HepG2 (cell line): ENCODE measurements around the gene TTC24. TPM values are rescaled to one million over a fixed set of nuclear protein-coding genes. Genes with fewer than 3 reads are reported as not detected.

ENCODE experiments used
- ATAC-seq: fragments of 200-7000 bp; cut with Tn5 transposase; 3 replicates; pipeline ENCODE4 v1.9.1; 2020; ENCODE audit warnings: mild to moderate bottlenecking, moderate library complexity
- BruUV-seq: library from RNA; stranded (reverse); fragments of 400-500 nt; replicated peaks from 2 replicates; lab custom pipeline; 2021; lab: Mats Ljungman, UMichigan
- CTCF ChIA-PET: fragments of 300-600 bp; formaldehyde crosslinking; extraction: SDS; loops from one replicate; lab custom pipeline; 2021; ENCODE audit warnings: low total read pairs, inconsistent platforms, low intra/inter-chr PET ratio; lab: Yijun Ruan, JAX
- POLR2A ChIA-PET: fragments of 350-600 bp; sonication (Branson Sonifier 250); formaldehyde crosslinking; loops from one replicate; lab custom pipeline; 2020; ENCODE audit warnings: antibody characterized with exemption, inconsistent platforms; lab: Yijun Ruan, JAX
- DNase-seq: peaks from one replicate; pipeline ENCODE4 v3.0.0-alpha.2; 2015; ENCODE audit warnings: low spot score
- FAIRE-seq: peaks from 3 replicates; lab custom pipeline; 2011; peaks lifted over from hg19 to GRCh38; lab: Jason Lieb, UNC
- H2AFZ ChIP-seq: one replicate; pipeline ENCODE4 v1.6.1; 2011; ENCODE audit warnings: low read length, inconsistent platforms
- H3K27ac ChIP-seq: fragments of 300-600 bp; 3 replicates; pipeline ENCODE4 v1.8.0; 2011; ENCODE audit warnings: mixed run types, mild to moderate bottlenecking, mixed read lengths, low read length, inconsistent platforms; ENCODE audit not compliant: insufficient read depth; ENCODE audit errors: extremely low read length
- H3K27me3 ChIP-seq, 2 experiments: fragments of 200-600 bp in 1 of 2; 2 replicates in 1 of 2; 3 replicates in 1 of 2; pipeline versions ENCODE4 v1.6.0 to v1.8.0; 2011; ENCODE audit warnings: low read length in 2 of 2, mild to moderate bottlenecking in 2 of 2, moderate library complexity in 2 of 2, inconsistent platforms in 1 of 2; ENCODE audit not compliant: insufficient read depth in 2 of 2, control insufficient read depth in 1 of 2
- H3K36me3 ChIP-seq, 2 experiments: fragments of 200-600 bp in 1 of 2; replicated peaks in 1 of 2; 2 replicates in 1 of 2; 3 replicates in 1 of 2; pipeline versions ENCODE4 v1.5.1 to v1.8.0; 2011; ENCODE audit warnings: low read length in 2 of 2, inconsistent platforms in 1 of 2; ENCODE audit not compliant: insufficient read depth in 2 of 2, control insufficient read depth in 1 of 2
- H3K4me1 ChIP-seq: 2 replicates; pipeline ENCODE4 v1.5.1; 2012; ENCODE audit warnings: low read length, inconsistent platforms; ENCODE audit not compliant: insufficient read depth
- H3K4me2 ChIP-seq: 2 replicates; pipeline ENCODE4 v1.6.0; 2011; ENCODE audit warnings: low read depth, low read length, inconsistent platforms
- H3K4me3 ChIP-seq, 3 experiments: fragments of 200-600 bp in 1 of 3; sonication (generic), shearing (Covaris generic) in 1 of 3; replicated peaks in 1 of 3; 2 replicates each; pipeline ENCODE4 v1.5.1; 2011 to 2016; ENCODE audit warnings: low read length in 3 of 3, inconsistent platforms in 2 of 3, low read depth in 2 of 3, mild to moderate bottlenecking in 2 of 3, control low read depth in 1 of 3, mixed read lengths in 1 of 3; ENCODE audit not compliant: insufficient read depth in 1 of 3
- H3K79me2 ChIP-seq: one replicate; pipeline ENCODE4 v1.6.1; 2011; ENCODE audit warnings: low read length, inconsistent platforms; ENCODE audit not compliant: insufficient read depth
- H3K9ac ChIP-seq: 2 replicates; pipeline ENCODE4 v1.6.0; 2011; ENCODE audit warnings: mild to moderate bottlenecking, low read depth, low read length, inconsistent platforms; ENCODE audit not compliant: insufficient read depth
- H3K9me3 ChIP-seq: 2 replicates; pipeline ENCODE4 v1.5.1; 2012; ENCODE audit warnings: mild to moderate bottlenecking, low read length
- H4K20me1 ChIP-seq: 2 replicates; pipeline ENCODE4 v1.6.0; 2011; ENCODE audit warnings: inconsistent platforms, mild to moderate bottlenecking, low read length, moderate library complexity; ENCODE audit not compliant: insufficient read depth
- CBX2 ChIP-seq, 2 experiments: fragments of 200-600 bp in 1 of 2; sonication (generic); formaldehyde crosslinking in 1 of 2; IDR thresholded peaks; 2 replicates each; pipeline versions ENCODE4 v1.7.0 to v1.8.1; 2018 to 2022; ENCODE audit warnings: low read depth in 2 of 2, low read length in 1 of 2, mild to moderate bottlenecking in 1 of 2, missing genetic modification reagents in 1 of 2
- MTA3 ChIP-seq: sonication (generic); formaldehyde crosslinking; IDR thresholded peaks from 2 replicates; pipeline ENCODE4 v1.4.0; 2020; ENCODE audit warnings: missing genetic modification reagents
- NBN ChIP-seq: fragments of 450-650 bp; conservative IDR thresholded peaks from 2 replicates; pipeline ENCODE4 v1.6.1; 2017
- RARA ChIP-seq: IDR thresholded peaks from 2 replicates; pipeline ENCODE4 v1.6.1; 2016; ENCODE audit warnings: missing genetic modification reagents, missing compliant biosample characterization
- WGBS: methylation state at CpG from one replicate; pipeline ENCODE4 v1.1.6; 2017; ENCODE audit warnings: low lambda C conversion rate; 5-methylcytosine and 5-hydroxymethylcytosine counted together
- in situ Hi-C: cut with HindIII; loops from 2 replicates; pipeline ENCODE4 v1.10.0; 2017; ENCODE audit warnings: low pct_unique_long_range_greater_than_20kb; ENCODE audit not compliant: extremely low pct_ligation_motif_present
- intact Hi-C: fragments of 100-400 bp; cut with micrococcal nuclease; formaldehyde crosslinking; loops from one replicate; pipeline ENCODE4 v1.10.0; 2022; ENCODE audit not compliant: unreplicated experiment
- polyA plus RNA-seq, 8 experiments: library from polyadenylated mRNA; depleted of rRNA in 3 of 8; stranded (reverse) in 7 of 8; unstranded in 1 of 8; fragments of >200 nt; fragmentation: Illumina TruSeq in 4 of 8; extraction: Trizol in 4 of 8; gene quantifications; 2 replicates each; pipeline versions ENCODE4 v1.2.1 to v1.2.3, GENCODE V29; 2011 to 2016; ENCODE audit warnings: low read depth in 4 of 8, missing spikeins in 1 of 8, mixed read lengths in 1 of 8; ENCODE audit not compliant: insufficient read depth in 1 of 8
- total RNA-seq, 5 experiments: library from RNA; depleted of rRNA; stranded (reverse); fragments of >200 nt; fragmentation: Illumina TruSeq; extraction: Trizol; gene quantifications; 2 replicates each; pipeline ENCODE4 v1.2.3, GENCODE V29; 2016; ENCODE audit warnings: low read depth in 1 of 5
- TF ChIP-seq, protein P1 (sequence below): sonication (generic); formaldehyde crosslinking; IDR thresholded peaks from 2 replicates; pipeline ENCODE4 v1.4.0; 2020; ENCODE audit warnings: missing genetic modification reagents, borderline replicate concordance
- TF ChIP-seq, protein P2 (sequence below): sonication (generic); formaldehyde crosslinking; IDR thresholded peaks from 2 replicates; pipeline ENCODE4 v1.9.0; 2021; ENCODE audit warnings: missing genetic modification reagents, mild to moderate bottlenecking, borderline replicate concordance

Gene TTC24
- total and polyA plus RNA-seq, 2 of the 13 experiments (the other 11 are each of a cell fraction or from before 2014, with no cell fraction given): 0.13 to 0.18 TPM

GRCh38 chr1:156540955-156541354, 38.6 kb upstream of the TTC24 start:
- ChIA-PET POLR2A (no interaction called here), CTCF (no interaction called here)
- DNase-seq (no peak), FAIRE-seq (no peak), ATAC-seq (no peak)
- no peaks in the 10 kb centered on the region for H3K27me3 ChIP-seq
- BruUV-seq: no TSS peak
- WGBS: 80% methylated on average over 1 of the region's 2 CpGs
- H3K9ac ChIP-seq: no peak overlapping the region
- H3K4me2 ChIP-seq: no peak overlapping the region
- in situ Hi-C loops (no loop called here), intact Hi-C loops (no loop called here)
- H2AFZ ChIP-seq: no peak overlapping the region
- peaks cover 21 to 27% of the 10 kb centered on the region in 2 experiments for H3K36me3 ChIP-seq
- H3K4me1 ChIP-seq: no peaks in the 10 kb centered on the region
- TF ChIP-seq, protein P1, sequence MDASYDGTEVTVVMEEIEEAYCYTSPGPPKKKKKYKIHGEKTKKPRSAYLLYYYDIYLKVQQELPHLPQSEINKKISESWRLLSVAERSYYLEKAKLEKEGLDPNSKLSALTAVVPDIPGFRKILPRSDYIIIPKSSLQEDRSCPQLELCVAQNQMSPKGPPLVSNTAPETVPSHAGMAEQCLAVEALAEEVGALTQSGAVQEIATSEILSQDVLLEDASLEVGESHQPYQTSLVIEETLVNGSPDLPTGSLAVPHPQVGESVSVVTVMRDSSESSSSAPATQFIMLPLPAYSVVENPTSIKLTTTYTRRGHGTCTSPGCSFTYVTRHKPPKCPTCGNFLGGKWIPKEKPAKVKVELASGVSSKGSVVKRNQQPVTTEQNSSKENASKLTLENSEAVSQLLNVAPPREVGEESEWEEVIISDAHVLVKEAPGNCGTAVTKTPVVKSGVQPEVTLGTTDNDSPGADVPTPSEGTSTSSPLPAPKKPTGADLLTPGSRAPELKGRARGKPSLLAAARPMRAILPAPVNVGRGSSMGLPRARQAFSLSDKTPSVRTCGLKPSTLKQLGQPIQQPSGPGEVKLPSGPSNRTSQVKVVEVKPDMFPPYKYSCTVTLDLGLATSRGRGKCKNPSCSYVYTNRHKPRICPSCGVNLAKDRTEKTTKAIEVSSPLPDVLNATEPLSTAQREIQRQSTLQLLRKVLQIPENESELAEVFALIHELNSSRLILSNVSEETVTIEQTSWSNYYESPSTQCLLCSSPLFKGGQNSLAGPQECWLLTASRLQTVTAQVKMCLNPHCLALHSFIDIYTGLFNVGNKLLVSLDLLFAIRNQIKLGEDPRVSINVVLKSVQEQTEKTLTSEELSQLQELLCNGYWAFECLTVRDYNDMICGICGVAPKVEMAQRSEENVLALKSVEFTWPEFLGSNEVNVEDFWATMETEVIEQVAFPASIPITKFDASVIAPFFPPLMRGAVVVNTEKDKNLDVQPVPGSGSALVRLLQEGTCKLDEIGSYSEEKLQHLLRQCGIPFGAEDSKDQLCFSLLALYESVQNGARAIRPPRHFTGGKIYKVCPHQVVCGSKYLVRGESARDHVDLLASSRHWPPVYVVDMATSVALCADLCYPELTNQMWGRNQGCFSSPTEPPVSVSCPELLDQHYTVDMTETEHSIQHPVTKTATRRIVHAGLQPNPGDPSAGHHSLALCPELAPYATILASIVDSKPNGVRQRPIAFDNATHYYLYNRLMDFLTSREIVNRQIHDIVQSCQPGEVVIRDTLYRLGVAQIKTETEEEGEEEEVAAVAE (CRISPR knock-in tag): no peak
- TF ChIP-seq RARA (no peak), NBN (no peak), MTA3 (CRISPR knock-in tag) (no peak), CBX2 (IDR thresholded peaks at IDR 0.05; ENCODE audit: low read depth, low read length) (no peak), CBX2 (CRISPR knock-in tag; IDR thresholded peaks at IDR 0.05; ENCODE audit: low read depth) (no peak)
- TF ChIP-seq, protein P2, sequence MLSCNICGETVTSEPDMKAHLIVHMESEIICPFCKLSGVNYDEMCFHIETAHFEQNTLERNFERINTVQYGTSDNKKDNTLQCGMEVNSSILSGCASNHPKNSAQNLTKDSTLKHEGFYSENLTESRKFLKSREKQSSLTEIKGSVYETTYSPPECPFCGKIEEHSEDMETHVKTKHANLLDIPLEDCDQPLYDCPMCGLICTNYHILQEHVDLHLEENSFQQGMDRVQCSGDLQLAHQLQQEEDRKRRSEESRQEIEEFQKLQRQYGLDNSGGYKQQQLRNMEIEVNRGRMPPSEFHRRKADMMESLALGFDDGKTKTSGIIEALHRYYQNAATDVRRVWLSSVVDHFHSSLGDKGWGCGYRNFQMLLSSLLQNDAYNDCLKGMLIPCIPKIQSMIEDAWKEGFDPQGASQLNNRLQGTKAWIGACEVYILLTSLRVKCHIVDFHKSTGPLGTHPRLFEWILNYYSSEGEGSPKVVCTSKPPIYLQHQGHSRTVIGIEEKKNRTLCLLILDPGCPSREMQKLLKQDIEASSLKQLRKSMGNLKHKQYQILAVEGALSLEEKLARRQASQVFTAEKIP (CRISPR knock-in tag): no peak
- H4K20me1 ChIP-seq: no peaks in the 10 kb centered on the region
- H3K79me2 ChIP-seq: no peaks in the 10 kb centered on the region
- no peak overlapping the region for H3K4me3 ChIP-seq
- no peaks in the 10 kb centered on the region for H3K9me3 ChIP-seq
- no peak overlapping the region for H3K27ac ChIP-seq
